Tracheal epithelial cell (primary cell): Measurements from ENCODE around the gene ASCL1. TPM values are rescaled to one million over a fixed set of nuclear protein-coding genes. Genes with fewer than 3 reads are reported as not detected.

Experiments
- total RNA-seq: library from RNA; depleted of rRNA; stranded (reverse); fragments of >200 nt; gene quantifications from 2 replicates; pipeline ENCODE4 v1.2.1, GENCODE V29; 2014

The ASCL1 gene
- not detected in 2 replicates for total RNA-seq

GRCh38 chr12:102957339-102958050 lies at the start of gene ASCL1:
TSS of gene ASCL1 (plus strand) at chr12:102957674. CDS start at chr12:102958245, 571 bp downstream.

GRCh38 chr12:102917026-102917787 lies 40.3 kb upstream of the ASCL1 start, which contains the start of gene PAH:
TSS of gene PAH (minus strand) at chr12:102917244. CDS start at chr12:102917130, 114 bp downstream.

Other genes with a start within 250 kb of the ASCL1 start
- not detected in 2 replicates for gene PAH, start 40.4 kb upstream of the ASCL1 start, total RNA-seq